HEK293 (cell line): Measurements from ENCODE around the gene GPR35.
A peak's percentile ranks its signal among the peaks of the same experiment; 100 is the strongest.

Experiments
- BCL6B ChIP-seq: fragments of 450-650 bp; formaldehyde crosslinking; IDR thresholded peaks from 2 replicates; pipeline ENCODE4 v1.5.1; 2017; ENCODE audit warnings: missing biosample characterization, missing genetic modification characterization
- GLIS1 ChIP-seq: fragments of 450-650 bp; formaldehyde crosslinking; IDR thresholded peaks from 2 replicates; pipeline ENCODE4 v1.5.1; 2016; ENCODE audit warnings: missing biosample characterization, missing genetic modification characterization
- GLIS2 ChIP-seq: fragments of 450-650 bp; formaldehyde crosslinking; IDR thresholded peaks from 2 replicates; pipeline ENCODE4 v1.5.1; 2016; ENCODE audit warnings: missing biosample characterization, missing genetic modification characterization
- PATZ1 ChIP-seq: fragments of 450-650 bp; formaldehyde crosslinking; IDR thresholded peaks from 2 replicates; pipeline ENCODE4 v1.5.1; 2016; ENCODE audit warnings: missing biosample characterization, missing genetic modification characterization
- PRDM10 ChIP-seq: fragments of 450-650 bp; formaldehyde crosslinking; IDR thresholded peaks from 2 replicates; pipeline ENCODE4 v1.5.1; 2016; ENCODE audit warnings: missing biosample characterization, missing genetic modification characterization
- SP2 ChIP-seq: fragments of 450-650 bp; formaldehyde crosslinking; IDR thresholded peaks from 2 replicates; pipeline ENCODE4 v1.5.1; 2016; ENCODE audit warnings: missing biosample characterization, missing genetic modification characterization
- ZBTB10 ChIP-seq: fragments of 450-650 bp; formaldehyde crosslinking; IDR thresholded peaks from 2 replicates; pipeline ENCODE4 v1.5.1; 2016; ENCODE audit warnings: missing biosample characterization, missing genetic modification characterization
- ZBTB26 ChIP-seq: fragments of 450-650 bp; formaldehyde crosslinking; optimal IDR thresholded peaks from 2 replicates; pipeline ENCODE3; 2016; ENCODE audit warnings: missing biosample characterization, mild to moderate bottlenecking, missing genetic modification characterization
- ZBTB7A ChIP-seq: fragments of 450-650 bp; formaldehyde crosslinking; IDR thresholded peaks from 2 replicates; pipeline ENCODE4 v1.5.1; 2016; ENCODE audit warnings: low read depth, missing biosample characterization, missing genetic modification characterization
- ZBTB8A ChIP-seq: fragments of 450-650 bp; formaldehyde crosslinking; IDR thresholded peaks from 2 replicates; pipeline ENCODE4 v1.5.1; 2016; ENCODE audit warnings: missing biosample characterization, missing genetic modification characterization
- ZFP37 ChIP-seq: fragments of 450-650 bp; formaldehyde crosslinking; IDR thresholded peaks from 2 replicates; pipeline ENCODE4 v1.5.1; 2016; ENCODE audit warnings: missing biosample characterization, missing genetic modification characterization
- ZNF112 ChIP-seq: fragments of 450-650 bp; formaldehyde crosslinking; IDR thresholded peaks from 2 replicates; pipeline ENCODE4 v1.5.0; 2017; ENCODE audit warnings: missing biosample characterization, missing genetic modification characterization
- ZNF121 ChIP-seq: fragments of 450-650 bp; formaldehyde crosslinking; IDR thresholded peaks from 2 replicates; pipeline ENCODE4 v1.5.1; 2016; ENCODE audit warnings: missing biosample characterization, missing genetic modification characterization
- ZNF169 ChIP-seq: fragments of 450-650 bp; formaldehyde crosslinking; IDR thresholded peaks from 2 replicates; pipeline ENCODE4 v1.5.1; 2016; ENCODE audit warnings: missing biosample characterization, missing genetic modification characterization
- ZNF311 ChIP-seq: fragments of 450-650 bp; formaldehyde crosslinking; IDR thresholded peaks from 2 replicates; pipeline ENCODE4 v1.5.1; 2017; ENCODE audit warnings: missing biosample characterization, missing genetic modification characterization, borderline replicate concordance
- ZNF423 ChIP-seq: fragments of 450-650 bp; formaldehyde crosslinking; IDR thresholded peaks from 2 replicates; pipeline ENCODE4 v1.5.1; 2016; ENCODE audit warnings: missing biosample characterization, missing genetic modification characterization
- ZNF433 ChIP-seq: fragments of 450-650 bp; formaldehyde crosslinking; IDR thresholded peaks from 2 replicates; pipeline ENCODE4 v1.5.1; 2016; ENCODE audit warnings: missing biosample characterization, missing genetic modification characterization, low read depth
- ZNF488 ChIP-seq: fragments of 450-650 bp; formaldehyde crosslinking; IDR thresholded peaks from 2 replicates; pipeline ENCODE4 v1.5.1; 2016; ENCODE audit warnings: missing biosample characterization, missing genetic modification characterization
- ZNF624 ChIP-seq: fragments of 450-650 bp; formaldehyde crosslinking; IDR thresholded peaks from 2 replicates; pipeline ENCODE4 v1.5.1; 2017; ENCODE audit warnings: missing biosample characterization, missing genetic modification characterization
- ZNF660 ChIP-seq: fragments of 450-650 bp; IDR thresholded peaks from 2 replicates; pipeline ENCODE4 v1.5.1; 2018; ENCODE audit warnings: missing biosample characterization, mild to moderate bottlenecking, missing genetic modification characterization
- ZNF692 ChIP-seq: fragments of 450-650 bp; formaldehyde crosslinking; IDR thresholded peaks from 2 replicates; pipeline ENCODE4 v1.5.1; 2016; ENCODE audit warnings: missing biosample characterization, missing genetic modification characterization
- ZNF791 ChIP-seq: fragments of 450-650 bp; formaldehyde crosslinking; IDR thresholded peaks from 2 replicates; pipeline ENCODE4 v1.5.1; 2016; ENCODE audit warnings: missing biosample characterization, missing genetic modification characterization
- ZSCAN18 ChIP-seq: fragments of 450-650 bp; formaldehyde crosslinking; IDR thresholded peaks from 2 replicates; pipeline ENCODE4 v1.5.1; 2016; ENCODE audit warnings: missing biosample characterization, missing genetic modification characterization

Gene GPR35

GRCh38 chr2:240586919-240587800 lies 38.1 kb upstream of the GPR35 start (continued):
- TF ChIP-seq PATZ1 (tag by site-specific recombination) (0 out of 2 replicates have a peak, but pooled peaks have one; percentile 22), ZNF488 (tag by site-specific recombination) (no peak), ZBTB8A (tag by site-specific recombination) (peak; percentile 62), ZBTB10 (peak; percentile 52; the same call in 1 of the 2 replicates), ZNF791 (tag by site-specific recombination) (no peak), ZNF311 (tag by site-specific recombination) (no peak), GLIS1 (tag by site-specific recombination) (peak; percentile 36), ZNF169 (tag by site-specific recombination) (no peak), ZBTB26 (tag by site-specific recombination) (peak; percentile 38), ZNF423 (tag by site-specific recombination) (no peak), ZNF660 (tag by site-specific recombination) (no peak), ZNF624 (tag by site-specific recombination) (no peak), ZNF692 (tag by site-specific recombination) (peak; percentile 93), ZNF112 (tag by site-specific recombination) (no peak), ZFP37 (tag by site-specific recombination) (no peak), GLIS2 (tag by site-specific recombination) (peak; percentile 64), ZNF433 (tag by site-specific recombination) (no peak), SP2 (peak; percentile 63), BCL6B (tag by site-specific recombination) (no peak), PRDM10 (tag by site-specific recombination) (0 out of 2 replicates have a peak, but pooled peaks have one; percentile 11), ZSCAN18 (tag by site-specific recombination) (no peak), ZBTB7A (tag by site-specific recombination) (no peak), ZNF121 (tag by site-specific recombination) (no peak)
